PC-3 (cell line): Measurements from ENCODE around the gene ERICH3. TPM values are rescaled to one million over a fixed set of nuclear protein-coding genes. Genes with fewer than 3 reads are reported as not detected.

Experiments
- ATAC-seq: fragments of 200-7000 bp; cut with Tn5 transposase; 2 replicates; pipeline ENCODE4 v1.9.1; 2020; ENCODE audit warnings: mild to moderate bottlenecking, moderate library complexity
- BruUV-seq: library from RNA; stranded (reverse); fragments of 400-500 nt; replicated peaks from 2 replicates; lab custom pipeline; 2021; lab: Mats Ljungman, UMichigan
- CTCF ChIA-PET: fragments of 300-600 bp; sonication (Branson Sonifier 250); formaldehyde crosslinking; loops from one replicate; lab custom pipeline; 2022; ENCODE audit warnings: antibody characterized with exemption; lab: Charles Lee
- POLR2A ChIA-PET: fragments of 300-600 bp; sonication (Branson Sonifier 250); formaldehyde crosslinking; loops from one replicate; lab custom pipeline; 2022; ENCODE audit warnings: antibody characterized with exemption; ENCODE audit not compliant: unreplicated experiment; lab: Charles Lee
- DNase-seq: peaks from one replicate; pipeline ENCODE4 v3.0.0-alpha.2; 2015
- H2AFZ ChIP-seq: fragments of 300-600 bp; sonication (generic); 2 replicates; pipeline ENCODE4 v1.6.0; 2016; ENCODE audit warnings: antibody characterized with exemption, low read length
- H3F3A ChIP-seq: fragments of 300-600 bp; sonication (generic); one replicate; pipeline ENCODE4 v1.6.0; 2017; ENCODE audit warnings: antibody characterized with exemption, low read length, control low read depth, mild to moderate bottlenecking; ENCODE audit not compliant: unreplicated experiment
- H3K27ac ChIP-seq: fragments of 300-600 bp; sonication (generic); 2 replicates; pipeline ENCODE4 v1.5.1; 2016; ENCODE audit warnings: mild to moderate bottlenecking, low read length
- H3K27me3 ChIP-seq: fragments of 300-600 bp; sonication (generic); 2 replicates; pipeline ENCODE4 v1.6.1; 2016; ENCODE audit warnings: low read length, mixed read lengths
- H3K36me3 ChIP-seq: fragments of 300-600 bp; sonication (generic); 2 replicates; pipeline ENCODE4 v1.6.1; 2016; ENCODE audit warnings: low read depth, mixed run types, low read length, mixed read lengths
- H3K4me1 ChIP-seq: fragments of 300-600 bp; sonication (generic); 2 replicates; pipeline ENCODE4 v1.5.1; 2016; ENCODE audit warnings: low read length; ENCODE audit not compliant: insufficient read depth
- H3K4me2 ChIP-seq: fragments of 300-600 bp; sonication (generic); 2 replicates; pipeline ENCODE4 v1.6.0; 2016; ENCODE audit warnings: low read length
- H3K4me3 ChIP-seq: fragments of 300-600 bp; sonication (generic); 2 replicates; pipeline ENCODE4 v1.5.1; 2016; ENCODE audit warnings: mild to moderate bottlenecking, low read length, mixed read lengths
- H3K79me2 ChIP-seq: fragments of 300-600 bp; sonication (generic); 2 replicates; pipeline ENCODE4 v1.6.1; 2017; ENCODE audit warnings: low read length, mixed read lengths
- H3K9ac ChIP-seq: fragments of 300-600 bp; sonication (generic); 2 replicates; pipeline ENCODE4 v1.6.0; 2016; ENCODE audit warnings: mild to moderate bottlenecking, low read length
- H3K9me2 ChIP-seq: fragments of 300-600 bp; sonication (generic); replicated peaks from 2 replicates; pipeline ENCODE4 v1.6.1; 2016; ENCODE audit warnings: mixed run types, low read length, mixed read lengths
- H3K9me3 ChIP-seq: fragments of 300-600 bp; sonication (generic); 2 replicates; pipeline ENCODE4 v1.6.1; 2016; ENCODE audit warnings: low read length, mixed read lengths
- H4K20me1 ChIP-seq: fragments of 300-600 bp; sonication (generic); 2 replicates; pipeline ENCODE4 v1.6.1; 2016; ENCODE audit warnings: low read length, mixed read lengths
- EZH2 ChIP-seq: fragments of 300-600 bp; sonication (generic); IDR thresholded peaks from one replicate; pipeline ENCODE4 v1.6.1; 2017; ENCODE audit warnings: antibody characterized with exemption, mild to moderate bottlenecking, low read length; ENCODE audit not compliant: unreplicated experiment
- EZH2phosphoT487 ChIP-seq: fragments of 300-600 bp; sonication (generic); IDR thresholded peaks from 2 replicates; pipeline ENCODE4 v1.6.1; 2018; ENCODE audit warnings: mild to moderate bottlenecking, antibody characterized with exemption, low read length, borderline replicate concordance
- intact Hi-C: fragments of 100-400 bp; cut with micrococcal nuclease; formaldehyde crosslinking; loops from 2 replicates; pipeline ENCODE4 v1.9.0; 2023
- total RNA-seq: library from RNA; depleted of rRNA; stranded (reverse); fragments of >200 nt; gene quantifications from 2 replicates; pipeline ENCODE4 v1.2.3, GENCODE V29; 2014
- TF ChIP-seq, protein P1 (sequence below): fragments of 300-600 bp; sonication (generic); conservative IDR thresholded peaks from 2 replicates; pipeline ENCODE4 v1.5.1; 2017; ENCODE audit warnings: antibody characterized with exemption, low read depth, mild to moderate bottlenecking, low read length

ERICH3 gene
- total RNA-seq, 1 experiment from 2014 or later, result not detected

DNA sequence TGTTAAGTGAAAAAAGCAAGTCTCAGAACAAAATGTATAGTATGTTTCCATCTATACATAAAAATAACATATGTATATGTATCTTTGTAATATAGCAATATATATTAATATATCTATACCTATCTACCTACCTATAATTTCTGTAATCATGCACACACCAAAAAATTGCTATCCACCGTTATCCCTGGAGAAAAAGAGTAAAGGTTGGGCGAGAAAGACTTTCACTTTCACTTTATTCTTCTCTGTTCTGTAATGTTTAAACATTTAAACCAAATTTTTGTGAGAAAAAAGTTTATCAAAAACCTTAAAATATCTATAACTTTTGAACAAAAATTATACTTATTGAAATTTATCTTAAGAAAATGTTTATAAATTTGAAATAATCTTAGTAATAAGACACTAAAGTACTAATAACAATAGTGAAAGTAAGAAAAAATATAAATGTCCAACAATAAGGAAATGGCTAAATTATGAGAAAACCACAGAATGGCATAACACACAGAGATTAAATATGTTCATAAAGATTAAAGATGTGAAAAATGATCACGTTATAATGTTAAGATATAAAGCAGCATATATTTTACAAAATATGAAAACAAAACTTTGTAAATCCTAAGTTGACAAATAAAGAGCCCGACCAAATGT lies 87.2 kb downstream of the ERICH3 start:
- Histone ChIP-seq H3K9me3 (no peaks in the 10 kb centered on the region), H3K79me2 (no peaks in the 10 kb centered on the region), H2AFZ (no peak overlapping the region), H3K4me2 (no peak overlapping the region), H3K9me2 (no peaks in the 10 kb centered on the region), H3K27me3 (peaks cover 57% of the 10 kb centered on the region), H3K9ac (no peak overlapping the region), H3K27ac (no peak overlapping the region), H3K4me3 (no peak overlapping the region), H4K20me1 (no peaks in the 10 kb centered on the region), H3K36me3 (no peaks in the 10 kb centered on the region), H3K4me1 (no peaks in the 10 kb centered on the region), H3F3A (no peaks in the 10 kb centered on the region)
- POLR2A ChIA-PET, result no interaction called here
- DNase-seq, result no peak
- TF ChIP-seq, protein P1, sequence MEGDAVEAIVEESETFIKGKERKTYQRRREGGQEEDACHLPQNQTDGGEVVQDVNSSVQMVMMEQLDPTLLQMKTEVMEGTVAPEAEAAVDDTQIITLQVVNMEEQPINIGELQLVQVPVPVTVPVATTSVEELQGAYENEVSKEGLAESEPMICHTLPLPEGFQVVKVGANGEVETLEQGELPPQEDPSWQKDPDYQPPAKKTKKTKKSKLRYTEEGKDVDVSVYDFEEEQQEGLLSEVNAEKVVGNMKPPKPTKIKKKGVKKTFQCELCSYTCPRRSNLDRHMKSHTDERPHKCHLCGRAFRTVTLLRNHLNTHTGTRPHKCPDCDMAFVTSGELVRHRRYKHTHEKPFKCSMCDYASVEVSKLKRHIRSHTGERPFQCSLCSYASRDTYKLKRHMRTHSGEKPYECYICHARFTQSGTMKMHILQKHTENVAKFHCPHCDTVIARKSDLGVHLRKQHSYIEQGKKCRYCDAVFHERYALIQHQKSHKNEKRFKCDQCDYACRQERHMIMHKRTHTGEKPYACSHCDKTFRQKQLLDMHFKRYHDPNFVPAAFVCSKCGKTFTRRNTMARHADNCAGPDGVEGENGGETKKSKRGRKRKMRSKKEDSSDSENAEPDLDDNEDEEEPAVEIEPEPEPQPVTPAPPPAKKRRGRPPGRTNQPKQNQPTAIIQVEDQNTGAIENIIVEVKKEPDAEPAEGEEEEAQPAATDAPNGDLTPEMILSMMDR, result no peak
- TF ChIP-seq EZH2, result no peak
- TF ChIP-seq EZH2phosphoT487, result no peak
- BruUV-seq, result no TSS peak
- ATAC-seq, result no peak
- intact Hi-C loops, result no loop called here
- CTCF ChIA-PET, result no interaction called here

DNA sequence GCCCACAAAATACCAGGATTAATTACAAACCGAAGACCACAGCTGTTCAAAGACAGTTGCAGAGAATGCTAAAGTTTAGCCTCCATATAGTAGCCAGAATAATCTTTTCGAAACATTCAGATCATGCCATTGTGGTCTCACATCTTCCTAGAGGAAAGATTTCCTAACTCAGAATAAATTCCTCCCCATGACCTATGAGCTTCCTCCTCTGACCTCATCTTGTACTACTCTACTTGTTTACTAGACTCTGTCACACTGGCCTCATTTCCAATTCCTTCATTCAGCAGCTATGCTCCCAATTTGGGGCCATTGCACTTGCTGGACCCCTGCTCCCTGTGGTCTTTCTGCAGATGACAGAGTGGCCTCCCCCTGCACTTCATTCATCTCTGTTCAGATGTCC lies 89.4 kb downstream of the ERICH3 start:
- no peak for DNase-seq
- BruUV-seq, result no TSS peak
- Histone ChIP-seq H3K9me2 (no peaks in the 10 kb centered on the region), H3K4me2 (no peak overlapping the region), H3K36me3 (no peaks in the 10 kb centered on the region), H2AFZ (no peak overlapping the region), H3K9ac (no peak overlapping the region), H3K4me3 (no peak overlapping the region), H3K4me1 (no peaks in the 10 kb centered on the region), H3K9me3 (no peaks in the 10 kb centered on the region), H3K27ac (no peak overlapping the region), H3F3A (no peaks in the 10 kb centered on the region), H3K79me2 (no peaks in the 10 kb centered on the region), H4K20me1 (no peaks in the 10 kb centered on the region), H3K27me3 (peaks cover 55% of the 10 kb centered on the region)
- ChIA-PET CTCF (no interaction called here), POLR2A (no interaction called here)
- intact Hi-C loops, result no loop called here
- TF ChIP-seq, protein P1, result no peak
- no peak for ATAC-seq

DNA sequence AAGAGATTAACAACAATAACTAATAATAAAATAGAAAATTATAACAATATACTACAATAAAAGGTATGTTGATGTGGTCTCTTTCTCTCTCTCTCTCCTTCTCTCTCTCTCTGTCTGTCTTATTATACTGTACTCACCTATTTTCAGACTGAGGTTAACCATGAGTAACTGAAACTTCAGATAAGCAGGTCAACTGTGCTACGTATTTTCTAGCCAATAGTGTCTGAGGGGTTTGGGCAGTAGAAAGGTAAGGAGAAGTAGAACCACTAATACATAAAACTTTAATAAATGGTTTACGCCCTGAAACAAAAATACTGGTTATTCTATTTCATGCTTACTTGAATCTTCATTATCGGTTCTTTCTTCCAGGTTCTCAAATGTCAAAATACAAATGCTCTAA lies 90.2 kb downstream of the ERICH3 start:
- POLR2A ChIA-PET, result no interaction called here
- ATAC-seq (no peak), DNase-seq (no peak)
- Histone ChIP-seq H3K9me2 (no peaks in the 10 kb centered on the region), H3F3A (no peaks in the 10 kb centered on the region), H3K9me3 (no peaks in the 10 kb centered on the region), H3K4me1 (no peaks in the 10 kb centered on the region), H3K36me3 (no peaks in the 10 kb centered on the region), H3K79me2 (no peaks in the 10 kb centered on the region), H4K20me1 (no peaks in the 10 kb centered on the region), H3K4me2 (no peak overlapping the region), H3K4me3 (no peak overlapping the region), H3K9ac (no peak overlapping the region), H3K27ac (no peak overlapping the region), H2AFZ (no peak overlapping the region), H3K27me3 (peaks cover 54% of the 10 kb centered on the region)
- CTCF ChIA-PET, result no interaction called here
- intact Hi-C loops, result no loop called here
- BruUV-seq, result no TSS peak
- TF ChIP-seq, protein P1, result no peak
- TF ChIP-seq EZH2phosphoT487 (no peak), EZH2 (no peak)
